Lung (tissue), 16 donors: Measurements from ENCODE around the gene GTPBP10. TPM values are rescaled to one million over a fixed set of nuclear protein-coding genes. Genes with fewer than 3 reads are reported as not detected.

Experiments
- ATAC-seq: fragments of 200-7000 bp; cut with Tn5 transposase; one replicate; pipeline ENCODE4 v1.9.1; 2020; ENCODE audit warnings: moderate number of reproducible peaks; ENCODE audit not compliant: insufficient read depth, low FRiP score
- DNase-seq, 3 donors: peaks; one replicate each; pipeline ENCODE4 v3.0.0-alpha.2; 2013 to 2017
- H3K27ac ChIP-seq, 2 donors: one replicate each; pipeline ENCODE4 v1.5.1; 2013; ENCODE audit warnings: mild to moderate bottlenecking in 2 of 2, moderate library complexity in 2 of 2, control low read depth in 1 of 2, inconsistent platforms in 1 of 2, low read depth in 1 of 2, low read length in 1 of 2
- H3K27me3 ChIP-seq, 3 donors: one replicate each; pipeline ENCODE4 v1.5.1; 2013; ENCODE audit warnings: low read length in 2 of 3; ENCODE audit not compliant: control insufficient read depth in 3 of 3, insufficient read depth in 3 of 3
- H3K36me3 ChIP-seq, 4 donors: one replicate each; pipeline ENCODE4 v1.5.1; 2013; ENCODE audit warnings: low read length in 4 of 4, mild to moderate bottlenecking in 1 of 4, moderate library complexity in 1 of 4; ENCODE audit not compliant: control insufficient read depth in 4 of 4, insufficient read depth in 4 of 4
- H3K4me1 ChIP-seq, 5 donors: one replicate each; pipeline ENCODE4 v1.5.1; 2013; ENCODE audit warnings: low read length in 5 of 5, mild to moderate bottlenecking in 2 of 5, moderate library complexity in 1 of 5; ENCODE audit not compliant: control insufficient read depth in 5 of 5, insufficient read depth in 5 of 5
- H3K4me3 ChIP-seq: one replicate; pipeline ENCODE4 v1.5.1; 2013; ENCODE audit warnings: mild to moderate bottlenecking, control low read depth, moderate library complexity
- H3K9ac ChIP-seq, 2 donors: one replicate each; pipeline ENCODE4 v1.5.1; 2013; ENCODE audit warnings: low read length in 2 of 2, control low read depth in 1 of 2; ENCODE audit not compliant: insufficient read depth in 1 of 2
- H3K9me3 ChIP-seq, 4 donors: one replicate each; pipeline ENCODE4 v1.5.1; 2013; ENCODE audit warnings: low read length in 3 of 4, mild to moderate bottlenecking in 1 of 4, moderate library complexity in 1 of 4; ENCODE audit not compliant: control insufficient read depth in 4 of 4, insufficient read depth in 3 of 4
- WGBS, 2 donors: extraction: QIAGEN DNeasy Blood & Tissue Kit; methylation state at CpG; one replicate each; pipeline ENCODE4 v1.1.7; 2013; 5-methylcytosine and 5-hydroxymethylcytosine counted together
- long read RNA-seq, 5 donors: transcript quantifications; one replicate each; lab custom pipeline, GENCODE V29; 2026
- polyA plus RNA-seq, 2 donors: library from polyadenylated mRNA; stranded (reverse); fragments of 200-250 nt; gene quantifications; one replicate each; pipeline ENCODE4 v1.2.1, GENCODE V29; 2013
- total RNA-seq, 2 donors: library from RNA; depleted of rRNA in 1 of 2; stranded (reverse); fragments of >200 nt in 1 of 2; gene quantifications; one replicate each; pipeline ENCODE4 v1.2.1, GENCODE V29; 2014 to 2021
- TF ChIP-seq, protein P1 (sequence below): IDR thresholded peaks from 2 replicates; pipeline ENCODE4 v1.5.1; 2012; ENCODE audit warnings: mild to moderate bottlenecking; ENCODE audit errors: control extremely low read depth, extremely low read depth
- donor health status: control.
- donor health status: control.
- donor health status: Bipolar disorder and iron deficiency.
- donor health status: healthy.
- donor health status: DM: yes; HTN: yes; CAD: no.

The GTPBP10 gene, protein sequence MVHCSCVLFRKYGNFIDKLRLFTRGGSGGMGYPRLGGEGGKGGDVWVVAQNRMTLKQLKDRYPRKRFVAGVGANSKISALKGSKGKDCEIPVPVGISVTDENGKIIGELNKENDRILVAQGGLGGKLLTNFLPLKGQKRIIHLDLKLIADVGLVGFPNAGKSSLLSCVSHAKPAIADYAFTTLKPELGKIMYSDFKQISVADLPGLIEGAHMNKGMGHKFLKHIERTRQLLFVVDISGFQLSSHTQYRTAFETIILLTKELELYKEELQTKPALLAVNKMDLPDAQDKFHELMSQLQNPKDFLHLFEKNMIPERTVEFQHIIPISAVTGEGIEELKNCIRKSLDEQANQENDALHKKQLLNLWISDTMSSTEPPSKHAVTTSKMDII
- total RNA-seq (10 to 100 TPM; 17.9 to 20.9 TPM), polyA plus RNA-seq (10 to 100 TPM in 1 of 2 donors, 1 to 10 TPM in 1; 9.2 to 18.6 TPM)
- long read RNA-seq, donor 1, full-length matches to known transcripts: 5 of 5 reads
- long read RNA-seq, donor 1, partial matches to known transcripts: 0 of 5 reads
- long read RNA-seq, donor 1, other reads (novel, unspliced or antisense): 0 of 5 reads
- long read RNA-seq, donor 2, full-length matches to known transcripts: 1 of 1 reads
- long read RNA-seq, donor 2, partial matches to known transcripts: 0 of 1 reads
- long read RNA-seq, donor 2, other reads (novel, unspliced or antisense): 0 of 1 reads
- long read RNA-seq, donor 3, partial matches to known transcripts: 0 of 1 reads
- long read RNA-seq, donor 3, other reads (novel, unspliced or antisense): 0 of 1 reads
- long read RNA-seq, donor 4, full-length matches to known transcripts: 2 of 2 reads
- long read RNA-seq, donor 4, partial matches to known transcripts: 0 of 2 reads
- long read RNA-seq, donor 4, other reads (novel, unspliced or antisense): 0 of 2 reads
- long read RNA-seq, donor 5, full-length matches to known transcripts: 6 of 6 reads
- long read RNA-seq, donor 5, partial matches to known transcripts: 0 of 6 reads
- long read RNA-seq, donor 5, other reads (novel, unspliced or antisense): 0 of 6 reads

DNA sequence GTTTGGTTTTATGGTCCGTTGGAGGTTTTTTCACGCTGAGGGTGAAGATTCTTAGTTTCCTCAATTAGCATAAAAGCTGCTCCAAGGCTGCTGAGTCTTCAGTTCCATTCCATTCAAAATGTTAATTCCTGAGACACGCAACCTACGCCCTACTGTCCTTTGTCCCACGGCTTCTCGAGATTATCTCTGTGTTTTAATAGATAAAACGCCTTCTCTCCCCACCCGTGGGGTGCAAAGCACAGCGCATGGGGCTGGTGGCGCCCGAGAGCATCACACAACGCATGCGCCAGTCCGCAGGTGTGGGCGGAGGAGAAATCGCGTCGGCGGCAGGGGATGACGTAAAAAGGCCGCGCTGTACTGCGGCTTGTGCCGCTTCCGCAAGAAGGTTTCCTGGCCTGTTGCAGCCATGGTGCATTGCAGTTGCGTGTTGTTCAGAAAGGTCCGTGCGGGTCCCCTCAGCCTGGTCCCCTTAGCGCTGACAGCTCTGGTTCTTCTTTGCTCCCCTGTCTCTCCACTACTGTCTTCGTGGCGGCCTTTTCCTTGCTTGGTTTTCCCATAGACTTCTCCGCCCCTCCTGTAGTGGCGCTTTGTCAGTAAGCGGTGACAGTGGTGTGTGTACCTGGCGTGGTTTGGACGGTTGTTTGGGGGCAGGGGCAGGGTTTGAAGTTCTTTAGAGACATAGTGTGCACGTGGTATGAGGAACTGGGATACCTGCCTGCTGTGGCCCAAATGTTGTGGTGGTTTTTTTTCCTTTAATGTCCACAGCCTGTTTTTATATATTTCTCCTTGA lies at the start of gene GTPBP10:
GTPBP10 (plus strand) TSS at position 381 of the 790 bp plus-strand sequence; CDS start at position 407, 26 bp downstream.
- Histone ChIP-seq H3K9me3 (no peaks in the 10 kb centered on the region), H3K4me3 (peak within 1 kb of the TSS; percentile 75), H3K36me3 (peaks cover 0 to 3% (median 0%) of the 10 kb centered on the region in 4 donors), H3K4me1 (peaks cover 0 to 14% (median 5%) of the 10 kb centered on the region in 5 donors), H3K27ac (peak within 1 kb of the TSS; percentile 89 to 99), H3K27me3 (peaks cover 0 to 3% (median 0%) of the 10 kb centered on the region in 3 donors), H3K9ac (peak within 1 kb of the TSS; percentile 93 to 95)
- DNase-seq (peak; percentile 96 to 99 (median 98)), ATAC-seq (peak; percentile 100)
- TF ChIP-seq, protein P1, sequence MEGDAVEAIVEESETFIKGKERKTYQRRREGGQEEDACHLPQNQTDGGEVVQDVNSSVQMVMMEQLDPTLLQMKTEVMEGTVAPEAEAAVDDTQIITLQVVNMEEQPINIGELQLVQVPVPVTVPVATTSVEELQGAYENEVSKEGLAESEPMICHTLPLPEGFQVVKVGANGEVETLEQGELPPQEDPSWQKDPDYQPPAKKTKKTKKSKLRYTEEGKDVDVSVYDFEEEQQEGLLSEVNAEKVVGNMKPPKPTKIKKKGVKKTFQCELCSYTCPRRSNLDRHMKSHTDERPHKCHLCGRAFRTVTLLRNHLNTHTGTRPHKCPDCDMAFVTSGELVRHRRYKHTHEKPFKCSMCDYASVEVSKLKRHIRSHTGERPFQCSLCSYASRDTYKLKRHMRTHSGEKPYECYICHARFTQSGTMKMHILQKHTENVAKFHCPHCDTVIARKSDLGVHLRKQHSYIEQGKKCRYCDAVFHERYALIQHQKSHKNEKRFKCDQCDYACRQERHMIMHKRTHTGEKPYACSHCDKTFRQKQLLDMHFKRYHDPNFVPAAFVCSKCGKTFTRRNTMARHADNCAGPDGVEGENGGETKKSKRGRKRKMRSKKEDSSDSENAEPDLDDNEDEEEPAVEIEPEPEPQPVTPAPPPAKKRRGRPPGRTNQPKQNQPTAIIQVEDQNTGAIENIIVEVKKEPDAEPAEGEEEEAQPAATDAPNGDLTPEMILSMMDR: peak; percentile 63
- 0 to 1% methylated on average over 37 of the region's 37 CpGs for WGBS, 2 donors

DNA sequence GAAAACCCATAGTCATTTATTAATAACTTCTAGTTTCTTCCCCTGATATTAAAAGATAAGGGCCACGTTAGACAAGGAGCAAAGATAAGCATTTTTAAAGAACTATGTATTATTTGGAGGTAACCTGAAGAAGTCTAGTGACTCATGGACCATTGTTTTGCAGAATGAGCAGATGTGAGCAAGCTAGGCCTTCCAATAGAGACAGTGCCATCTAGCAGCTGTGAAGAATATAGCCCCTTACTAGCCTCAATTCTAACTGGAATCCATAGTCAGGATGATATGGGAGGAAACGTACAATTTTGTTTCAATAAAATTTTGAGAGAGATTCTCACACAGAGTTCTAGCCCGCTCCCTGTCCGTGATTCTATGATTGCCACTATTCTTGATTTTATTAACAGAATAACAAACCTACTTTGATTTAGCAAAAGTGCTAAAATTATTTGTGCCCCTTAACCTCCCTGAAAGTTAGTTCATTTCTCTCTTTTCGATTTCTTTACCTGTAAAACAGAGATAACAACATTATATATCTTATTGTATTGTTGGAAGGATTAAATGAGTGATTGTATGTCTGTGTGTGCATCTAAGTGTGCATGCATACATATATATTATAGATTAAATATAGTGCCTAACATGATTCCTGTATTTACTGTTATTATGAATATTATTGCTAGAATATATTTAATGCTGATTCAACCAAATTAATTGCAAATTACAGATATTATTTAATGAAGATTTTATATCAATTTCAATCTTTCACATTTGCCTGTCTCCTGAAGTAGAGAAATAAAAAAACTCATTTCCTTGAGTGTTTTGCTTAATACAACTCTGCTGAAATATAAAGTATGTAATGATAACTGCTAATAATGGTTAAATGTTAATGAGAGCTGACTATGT lies 48.1 kb upstream of the GTPBP10 start:
- peak; percentile 66 for ATAC-seq
- H3K36me3 ChIP-seq: peaks cover 0 to 6% (median 0%) of the 10 kb centered on the region in 4 donors
- TF ChIP-seq, protein P1: peak; percentile 18
- 61 to 63% methylated on average over 5 of the region's 5 CpGs for WGBS, 2 donors
- no peaks in the 10 kb centered on the region for H3K27me3 ChIP-seq
- H3K4me3 ChIP-seq: no peak overlapping the region
- H3K9me3 ChIP-seq: no peaks in the 10 kb centered on the region
- H3K27ac ChIP-seq: no peak overlapping the region
- peak in 2 of 3 donors; percentile 28 to 39 for DNase-seq
- no peak overlapping the region for H3K9ac ChIP-seq
- H3K4me1 ChIP-seq: peaks cover 0 to 3% (median 0%) of the 10 kb centered on the region in 5 donors

DNA sequence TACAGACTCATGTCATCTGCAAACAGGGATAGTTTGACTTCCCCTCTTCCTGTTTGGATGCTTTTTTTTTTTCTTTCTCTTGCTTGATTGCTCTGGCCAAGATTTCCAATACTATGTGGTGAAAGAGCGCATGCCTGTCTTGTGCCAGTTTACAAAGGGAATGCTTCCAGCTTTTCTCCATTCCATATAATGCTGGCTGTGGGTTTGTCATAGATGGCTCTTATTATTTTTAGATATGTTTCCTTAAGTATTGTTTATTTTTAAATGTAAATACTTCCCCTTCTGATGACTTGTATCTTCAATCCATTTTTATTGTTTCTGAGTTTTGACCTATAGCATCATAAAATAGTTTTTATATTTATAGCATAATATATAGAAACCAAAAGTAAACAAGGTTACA lies 43.3 kb upstream of the GTPBP10 start:
- 93 to 95% methylated on average over 1 of the region's 1 CpG for whole genome bisulfite sequencing, 2 donors
- Histone ChIP-seq H3K4me1 (no peaks in the 10 kb centered on the region), H3K36me3 (peaks cover 0 to 3% (median 1%) of the 10 kb centered on the region in 4 donors), H3K4me3 (no peak overlapping the region), H3K27me3 (no peaks in the 10 kb centered on the region), H3K9me3 (no peaks in the 10 kb centered on the region), H3K9ac (no peak overlapping the region), H3K27ac (no peak overlapping the region)
- ATAC-seq (no peak), DNase-seq (no peak)
- TF ChIP-seq, protein P1: no peak
